Effector memory CD4-positive, alpha-beta T cell (primary cell): Measurements from ENCODE around the gene SEMA4F.

Source experiments
- DNase-seq, 3 donors: peaks; one replicate each; pipeline ENCODE4 v3.0.0-alpha.2; 2020
- H3K27ac ChIP-seq: 2 replicates; pipeline ENCODE4 v1.7.0; 2013; ENCODE audit warnings: mild to moderate bottlenecking, low read length, moderate library complexity; ENCODE audit not compliant: insufficient read depth, poor library complexity, severe bottlenecking
- H3K27me3 ChIP-seq: replicated peaks from 2 replicates; pipeline ENCODE4 v1.7.0; 2013; ENCODE audit warnings: mild to moderate bottlenecking, low read length; ENCODE audit not compliant: insufficient read depth, control insufficient read depth, poor library complexity, severe bottlenecking
- H3K36me3 ChIP-seq: 2 replicates; pipeline ENCODE4 v1.7.0; 2013; ENCODE audit warnings: mild to moderate bottlenecking, low read length, moderate library complexity; ENCODE audit not compliant: control insufficient read depth, insufficient read depth
- H3K4me1 ChIP-seq: 2 replicates; pipeline ENCODE4 v1.7.0; 2013; ENCODE audit warnings: low read length, mild to moderate bottlenecking; ENCODE audit not compliant: control insufficient read depth, insufficient read depth, poor library complexity, severe bottlenecking
- H3K4me3 ChIP-seq: 2 replicates; pipeline ENCODE4 v1.7.0; 2013; ENCODE audit warnings: low read length, low read depth, mild to moderate bottlenecking; ENCODE audit not compliant: insufficient read depth, poor library complexity, severe bottlenecking
- H3K9me3 ChIP-seq: 2 replicates; pipeline ENCODE4 v1.7.0; 2013; ENCODE audit warnings: mild to moderate bottlenecking, low read length, moderate library complexity; ENCODE audit not compliant: control insufficient read depth

The SEMA4F gene

DNA sequence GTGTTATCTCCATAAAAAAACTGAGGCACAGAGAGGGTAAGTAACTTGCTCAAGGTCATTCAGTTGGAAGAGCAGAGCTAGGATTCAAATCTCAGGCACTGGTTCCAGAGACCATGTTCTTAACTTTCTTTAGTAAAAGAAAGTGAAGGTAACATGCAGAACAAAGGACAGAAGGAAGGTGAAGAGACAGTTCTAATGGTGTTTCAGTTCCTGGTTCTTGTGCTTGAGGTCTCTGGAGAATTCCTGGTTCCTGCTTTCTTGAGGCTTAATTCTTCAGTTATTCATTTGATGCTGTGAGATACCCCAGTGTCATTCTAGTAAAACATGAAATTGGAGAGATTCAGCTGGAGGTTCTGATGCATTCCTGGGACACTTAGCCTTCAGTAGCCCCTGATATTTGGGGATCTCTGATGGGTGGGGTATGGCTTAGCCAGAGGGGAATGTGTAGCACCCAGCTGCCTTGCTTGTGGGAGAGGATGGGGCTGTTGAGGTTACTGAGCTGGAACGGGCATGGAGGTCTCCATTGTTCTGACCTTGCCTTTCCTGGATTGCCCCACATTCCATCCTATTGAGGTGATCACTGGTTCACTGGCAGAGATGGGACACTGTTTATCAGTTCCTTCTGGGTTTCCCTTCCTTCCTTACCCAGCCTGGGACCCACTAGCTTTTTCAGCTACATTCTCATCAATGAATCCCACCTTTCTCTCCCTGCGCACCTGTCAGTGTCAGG, 46.8 kb downstream of the SEMA4F start:
- Histone ChIP-seq H3K27me3 (no peaks in the 10 kb centered on the region), H3K36me3 (no peaks in the 10 kb centered on the region), H3K4me1 (no peaks in the 10 kb centered on the region), H3K27ac (no peak overlapping the region), H3K9me3 (no peaks in the 10 kb centered on the region), H3K4me3 (no peak overlapping the region)
- DNase-seq = no peak

DNA sequence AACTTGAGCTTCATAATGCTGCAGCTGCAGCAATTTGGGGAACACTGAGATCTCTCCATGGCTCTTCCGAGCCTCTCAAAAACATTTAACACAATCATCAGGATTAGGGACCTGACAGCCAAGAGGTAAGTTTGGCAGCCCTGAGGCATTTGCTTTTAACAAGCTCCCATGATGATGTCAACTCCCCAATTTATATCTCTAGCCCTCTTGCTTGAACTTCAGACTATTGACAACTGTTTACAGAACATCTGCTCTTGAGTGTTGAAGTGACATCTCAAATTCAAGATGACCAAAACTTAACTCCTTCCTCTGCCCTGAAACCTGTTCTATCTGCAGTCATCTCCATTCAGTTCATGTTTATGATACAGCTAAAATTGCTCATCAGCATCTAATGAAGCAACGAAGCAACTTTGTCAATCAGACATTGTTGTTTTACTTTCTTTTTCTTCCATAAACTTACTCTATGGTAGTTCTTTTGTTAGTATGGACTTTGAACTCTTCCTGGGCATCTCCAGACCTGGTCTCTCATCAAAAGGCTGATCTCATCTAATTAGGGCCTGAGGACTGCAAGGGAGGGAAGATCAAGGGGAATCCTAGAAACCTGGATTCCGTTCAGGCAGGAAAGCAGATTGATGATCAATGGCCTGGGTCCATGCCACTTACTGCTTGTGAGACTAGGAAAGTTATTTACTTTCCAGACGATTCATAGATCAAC, 48.1 kb downstream of the SEMA4F start:
- Histone ChIP-seq H3K4me3 (no peak overlapping the region), H3K27ac (no peak overlapping the region), H3K36me3 (no peaks in the 10 kb centered on the region), H3K9me3 (no peaks in the 10 kb centered on the region), H3K27me3 (no peaks in the 10 kb centered on the region), H3K4me1 (no peaks in the 10 kb centered on the region)
- DNase-seq = no peak

DNA sequence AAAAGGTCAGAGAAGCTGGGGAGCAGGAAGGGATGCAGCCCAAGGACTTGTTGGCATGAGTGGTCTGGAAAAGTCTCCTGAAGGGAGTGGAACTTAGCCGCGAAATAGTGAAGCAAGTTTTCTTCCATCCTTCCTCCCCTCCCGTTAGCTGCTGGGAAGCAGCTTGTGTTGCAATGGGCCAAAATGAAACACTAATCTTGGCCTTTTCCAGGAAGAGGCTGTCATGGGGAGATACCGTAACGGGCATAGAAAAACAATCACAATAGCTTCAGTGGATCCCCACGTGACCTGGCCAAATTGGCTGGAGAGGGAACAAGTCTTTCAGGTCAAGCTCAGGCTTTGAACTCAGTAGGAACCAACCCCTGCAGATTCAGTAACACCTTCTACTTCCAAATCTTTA, 49.3 kb downstream of the SEMA4F start:
- Histone ChIP-seq H3K27ac (no peak overlapping the region), H3K9me3 (no peaks in the 10 kb centered on the region), H3K27me3 (no peaks in the 10 kb centered on the region), H3K4me3 (no peak overlapping the region), H3K36me3 (peaks cover 3% of the 10 kb centered on the region), H3K4me1 (no peaks in the 10 kb centered on the region)
- DNase-seq = no peak

DNA sequence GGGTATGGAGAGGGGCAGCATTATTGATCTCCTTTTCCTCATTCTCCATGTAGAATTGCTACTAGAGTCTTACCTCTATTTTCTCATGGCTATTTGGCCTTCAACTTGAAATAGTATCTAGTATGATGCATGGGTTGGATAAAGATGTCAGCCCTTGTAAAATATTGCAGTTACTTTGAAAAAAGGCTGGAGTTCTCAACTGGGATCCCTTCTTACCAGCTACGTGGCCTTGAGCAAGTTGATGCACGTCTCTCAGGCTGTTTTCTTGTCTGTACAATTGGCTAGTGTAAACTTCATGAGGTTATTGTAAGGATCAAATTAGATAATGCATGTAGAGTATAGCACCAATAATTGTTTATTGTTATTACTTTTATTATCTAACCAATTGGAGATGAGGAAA, 50.2 kb downstream of the SEMA4F start:
- no peaks in the 10 kb centered on the region for H3K4me1 ChIP-seq
- no peak for DNase-seq
- H3K4me3 ChIP-seq = no peak overlapping the region
- H3K36me3 ChIP-seq = peaks cover 3% of the 10 kb centered on the region
- no peaks in the 10 kb centered on the region for H3K27me3 ChIP-seq
- H3K9me3 ChIP-seq = no peaks in the 10 kb centered on the region
- H3K27ac ChIP-seq = no peak overlapping the region

DNA sequence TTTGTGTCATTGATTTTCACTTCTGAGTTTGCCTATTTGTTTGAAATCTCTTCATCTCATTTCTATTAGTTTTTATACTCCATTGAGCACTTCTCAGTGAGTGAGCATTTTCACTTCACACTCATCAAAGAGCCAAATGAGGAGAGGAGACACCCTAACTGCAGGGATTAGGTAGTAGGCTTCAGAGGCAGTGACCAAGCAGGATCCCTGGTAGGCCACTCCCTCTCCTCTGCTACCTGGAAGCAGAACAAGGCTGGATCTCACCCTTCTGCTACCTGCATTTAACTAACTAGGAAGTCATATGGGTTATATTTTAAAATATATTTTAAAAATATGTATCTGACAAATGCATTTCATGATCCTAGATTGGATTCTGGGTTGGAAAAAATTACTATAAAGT, 52.7 kb downstream of the SEMA4F start:
- Histone ChIP-seq H3K4me1 (no peaks in the 10 kb centered on the region), H3K27ac (no peak overlapping the region), H3K9me3 (no peaks in the 10 kb centered on the region), H3K27me3 (no peaks in the 10 kb centered on the region), H3K4me3 (no peak overlapping the region), H3K36me3 (peaks cover 3% of the 10 kb centered on the region)
- DNase-seq = no peak

DNA sequence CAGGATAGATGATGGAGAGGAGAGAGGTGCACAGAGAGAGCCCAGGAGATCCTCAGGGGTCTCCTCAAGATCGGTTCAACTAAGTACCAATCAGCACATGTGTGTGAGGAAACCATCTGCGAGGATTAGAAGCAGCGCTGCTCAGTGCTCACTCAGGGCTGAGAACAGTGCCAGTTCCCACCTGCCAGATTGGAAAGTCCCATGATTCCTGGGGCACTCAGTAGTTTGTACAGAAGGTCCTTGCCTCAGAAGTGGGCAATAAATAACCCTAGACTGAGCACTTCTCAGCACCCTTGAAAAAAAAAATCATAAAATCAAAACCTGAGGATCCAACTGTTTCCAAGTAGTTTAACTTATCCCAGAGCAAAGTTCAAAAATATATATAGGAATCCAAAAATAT, 53.8 kb downstream of the SEMA4F start:
- H3K4me1 ChIP-seq = no peaks in the 10 kb centered on the region
- no peak overlapping the region for H3K27ac ChIP-seq
- H3K36me3 ChIP-seq = peaks cover 3% of the 10 kb centered on the region
- no peak overlapping the region for H3K4me3 ChIP-seq
- H3K27me3 ChIP-seq = no peaks in the 10 kb centered on the region
- no peaks in the 10 kb centered on the region for H3K9me3 ChIP-seq
- DNase-seq = no peak

DNA sequence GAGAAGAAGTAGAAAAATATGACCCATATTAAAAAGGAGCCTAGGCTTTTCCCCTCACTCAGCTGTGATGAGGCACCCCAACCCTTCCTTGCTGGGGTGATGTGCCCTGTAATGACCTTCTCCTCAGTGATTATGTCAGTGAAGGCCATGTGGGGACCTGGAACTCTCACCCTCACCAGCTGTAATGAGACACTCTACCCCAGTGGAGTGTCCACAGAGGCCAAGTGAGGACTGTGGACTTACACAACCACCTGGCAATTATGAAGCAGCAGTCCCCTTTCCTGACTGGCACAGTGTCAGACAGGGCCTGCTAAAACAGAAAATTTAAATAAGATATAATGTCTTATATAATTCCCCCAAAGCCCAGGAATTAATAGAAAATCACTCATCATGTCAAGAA, 54.2 kb downstream of the SEMA4F start:
- H3K4me1 ChIP-seq = no peaks in the 10 kb centered on the region
- H3K9me3 ChIP-seq = no peaks in the 10 kb centered on the region
- no peak overlapping the region for H3K4me3 ChIP-seq
- peaks cover 3% of the 10 kb centered on the region for H3K36me3 ChIP-seq
- no peak for DNase-seq
- no peaks in the 10 kb centered on the region for H3K27me3 ChIP-seq
- H3K27ac ChIP-seq = no peak overlapping the region

DNA sequence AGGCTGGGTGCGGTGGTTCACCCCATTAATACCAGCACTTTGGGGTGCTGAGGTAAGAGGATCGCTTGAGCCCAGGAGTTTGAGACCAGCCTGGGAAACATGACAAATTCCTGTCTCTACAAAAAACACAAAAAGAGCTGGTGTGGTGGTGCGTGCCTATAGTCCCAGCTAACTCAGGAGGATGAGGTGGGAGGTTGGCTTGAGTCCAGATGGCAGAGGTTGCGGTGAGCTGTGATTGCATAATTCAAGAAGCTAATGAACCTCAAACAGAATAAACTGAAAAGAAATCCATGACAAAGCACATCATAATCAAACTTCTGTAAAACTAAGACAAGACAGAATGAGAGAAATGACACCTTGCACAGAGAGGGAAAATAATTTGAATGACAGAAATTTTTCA, 54.8 kb downstream of the SEMA4F start:
- no peak for DNase-seq

DNA sequence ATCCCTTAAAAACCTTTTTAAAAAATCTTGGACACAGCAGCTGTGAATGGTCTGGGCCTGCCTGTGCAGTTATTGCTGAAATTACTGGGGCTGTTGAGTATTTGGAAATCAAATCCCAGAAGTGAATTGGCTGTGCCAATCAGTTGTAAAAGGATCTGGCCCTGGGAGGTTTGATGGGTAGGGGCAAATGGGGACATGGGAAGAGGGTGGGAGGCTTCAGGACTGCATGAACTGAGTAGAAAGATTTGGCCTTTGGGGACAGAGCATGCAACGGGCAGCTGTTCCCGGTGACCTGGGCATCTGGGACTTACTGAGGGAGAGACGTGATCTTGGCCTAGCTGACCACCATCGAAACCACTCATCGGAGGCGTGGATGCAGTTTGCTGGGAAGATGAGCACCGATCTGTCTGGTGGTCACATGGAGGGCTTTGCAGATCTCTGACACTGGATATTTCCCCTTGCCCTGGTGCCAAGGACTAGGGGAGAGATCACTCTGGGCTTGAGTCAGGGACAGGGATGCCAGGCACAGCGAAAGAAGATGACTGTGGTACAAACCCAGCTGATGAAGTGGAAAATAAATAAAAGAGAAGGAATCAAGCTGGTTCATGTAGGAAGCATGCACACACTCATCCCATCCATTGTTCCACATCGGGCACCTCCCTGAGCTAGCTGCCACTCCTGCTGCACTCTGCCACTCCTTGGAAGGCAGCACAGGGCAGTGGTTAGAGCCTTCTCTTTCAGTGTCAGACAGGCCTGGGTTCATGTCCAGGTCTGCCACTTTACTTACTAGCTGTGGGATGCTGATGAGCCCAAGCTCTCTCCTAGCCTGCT, 58.4 kb downstream of the SEMA4F start:
- Histone ChIP-seq H3K9me3 (no peaks in the 10 kb centered on the region), H3K36me3 (peaks cover 3% of the 10 kb centered on the region), H3K27me3 (peaks cover 12% of the 10 kb centered on the region), H3K27ac (no peak overlapping the region), H3K4me3 (no peak overlapping the region), H3K4me1 (peaks cover 4% of the 10 kb centered on the region)
- no peak for DNase-seq

More for the DNA sequence above, 54.8 kb downstream of the SEMA4F start:
- Histone ChIP-seq H3K4me3 (no peak overlapping the region), H3K4me1 (no peaks in the 10 kb centered on the region), H3K9me3 (no peaks in the 10 kb centered on the region), H3K36me3 (peaks cover 3% of the 10 kb centered on the region), H3K27ac (no peak overlapping the region), H3K27me3 (no peaks in the 10 kb centered on the region)

DNA sequence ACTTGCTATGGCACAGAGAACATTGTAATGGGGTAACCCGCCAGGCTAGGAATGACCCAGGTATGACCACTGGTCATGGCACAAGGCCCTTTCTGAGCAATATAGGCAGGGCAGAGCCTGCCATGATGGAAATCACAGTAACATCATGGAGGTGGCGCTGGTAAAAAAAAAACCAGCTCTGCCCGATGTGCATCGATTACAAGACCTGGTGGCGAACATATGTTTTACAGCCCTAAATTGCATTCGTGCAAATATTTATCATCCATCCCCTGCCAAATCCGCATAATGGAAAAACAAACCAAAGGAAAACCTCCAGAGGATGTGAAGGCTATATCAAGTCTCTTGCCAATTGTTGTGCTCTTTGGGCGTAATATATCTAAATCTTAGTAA, 60.6 kb downstream of the SEMA4F start:
- Histone ChIP-seq H3K9me3 (no peaks in the 10 kb centered on the region), H3K4me3 (no peak overlapping the region), H3K27me3 (peaks cover 15% of the 10 kb centered on the region), H3K36me3 (no peaks in the 10 kb centered on the region), H3K27ac (no peak overlapping the region), H3K4me1 (peaks cover 4% of the 10 kb centered on the region)
- no peak for DNase-seq
